ENCODE data around the gene CHCHD3.

Gene CHCHD3

GRCh38 chr7:132760866-132761265 lies 321.0 kb downstream of the CHCHD3 start:
- DNase-seq = no peak

GRCh38 chr7:132760244-132760623 lies 321.7 kb downstream of the CHCHD3 start:
- DNase-seq = no peak

- no peak for DNase-seq
Observed at GRCh38 chr7:132759482-132760243, 322.2 kb downstream of the CHCHD3 start.

- no peak for DNase-seq
Observed at GRCh38 chr7:132758986-132759385, 322.9 kb downstream of the CHCHD3 start.

GRCh38 chr7:132757783-132758182 lies 324.1 kb downstream of the CHCHD3 start:
- no peak for DNase-seq

GRCh38 chr7:132756484-132756990 lies 325.4 kb downstream of the CHCHD3 start:
- DNase-seq = no peak

GRCh38 chr7:132755538-132756483 lies 326.1 kb downstream of the CHCHD3 start:
- DNase-seq = no peak

- no peak for DNase-seq
Observed at GRCh38 chr7:132752431-132752830, 329.5 kb downstream of the CHCHD3 start.

- no peak for DNase-seq
Observed at GRCh38 chr7:132751244-132751647, 330.6 kb downstream of the CHCHD3 start.

- DNase-seq = no peak
Observed at GRCh38 chr7:132750530-132751217, 331.2 kb downstream of the CHCHD3 start.

- DNase-seq = no peak
Observed at GRCh38 chr7:132750096-132750495, 331.8 kb downstream of the CHCHD3 start.

GRCh38 chr7:132745510-132745909 lies 336.4 kb downstream of the CHCHD3 start:
- no peak for DNase-seq

GRCh38 chr7:132743974-132744373 lies 337.9 kb downstream of the CHCHD3 start:
- no peak for DNase-seq

- no peak for DNase-seq
Observed at GRCh38 chr7:132742189-132742612, 339.7 kb downstream of the CHCHD3 start.

- no peak for DNase-seq
Observed at GRCh38 chr7:132740176-132740575, 341.7 kb downstream of the CHCHD3 start.

GRCh38 chr7:132739271-132739955 lies 342.5 kb downstream of the CHCHD3 start:
- no peak for DNase-seq

- no peak for DNase-seq
Observed at GRCh38 chr7:132738254-132738653, 343.6 kb downstream of the CHCHD3 start.

GRCh38 chr7:132735476-132735875 lies 346.4 kb downstream of the CHCHD3 start:
- no peak for DNase-seq

All from NCI-H345 (cell line).